GM18505 (cell line): ENCODE results near the gene FCN1.
A peak's percentile ranks its signal among the peaks of the same experiment; 100 is the strongest.

Source experiments
- ATAC-seq: cut with Tn5 transposase; IDR thresholded peaks from one replicate; pipeline ENCODE4 v1.9.1; 2021; ENCODE audit not compliant: unreplicated experiment
- POLR2A ChIP-seq: IDR thresholded peaks from 4 replicates; pipeline ENCODE4 v1.6.1; 2011; ENCODE audit warnings: borderline replicate concordance; ENCODE audit not compliant: insufficient read depth, insufficient read length; ENCODE audit errors: extremely low read depth

The FCN1 gene

GRCh38 chr9:134937566-134938345 is 20.0 kb upstream of the FCN1 start:
- TF ChIP-seq POLR2A: no peak
- no peak for ATAC-seq

GRCh38 chr9:134937164-134937555 is 19.4 kb upstream of the FCN1 start:
- no peak for TF ChIP-seq POLR2A
- no peak for ATAC-seq

- peak; percentile 62 for ATAC-seq
- peak; percentile 42 for TF ChIP-seq POLR2A
These were observed 18.8 kb upstream of the FCN1 start for GRCh38 chr9:134936346-134937163.

- no peak for TF ChIP-seq POLR2A
- no peak for ATAC-seq
These were observed 18.1 kb upstream of the FCN1 start for GRCh38 chr9:134935701-134936345.

- TF ChIP-seq POLR2A: no peak
- no peak for ATAC-seq
These were observed 17.4 kb upstream of the FCN1 start for GRCh38 chr9:134935056-134935640.

- TF ChIP-seq POLR2A: no peak
- no peak for ATAC-seq
These were observed 15.5 kb upstream of the FCN1 start for GRCh38 chr9:134933076-134933659.

- ATAC-seq: no peak
- TF ChIP-seq POLR2A: no peak
These were observed 14.9 kb upstream of the FCN1 start for GRCh38 chr9:134932606-134933005.

GRCh38 chr9:134932171-134932570 is 14.5 kb upstream of the FCN1 start:
- TF ChIP-seq POLR2A: no peak
- no peak for ATAC-seq

GRCh38 chr9:134930398-134930797 is 12.7 kb upstream of the FCN1 start:
- no peak for TF ChIP-seq POLR2A
- ATAC-seq: peak; percentile 60

GRCh38 chr9:134929193-134930158 is 11.8 kb upstream of the FCN1 start:
- TF ChIP-seq POLR2A: no peak
- no peak for ATAC-seq

- no peak for ATAC-seq
- peak; percentile 7 for TF ChIP-seq POLR2A
These were observed 10.9 kb upstream of the FCN1 start for GRCh38 chr9:134928436-134929192.

GRCh38 chr9:134925011-134925511 is 7.3 kb upstream of the FCN1 start:
- ATAC-seq: no peak
- no peak for TF ChIP-seq POLR2A

- TF ChIP-seq POLR2A: no peak
- no peak for ATAC-seq
These were observed 5.8 kb upstream of the FCN1 start for GRCh38 chr9:134923466-134923865.
